GM10847 (cell line): Measurements from ENCODE around the gene PPIL1.

Experiments
- POLR2A ChIP-seq: IDR thresholded peaks from 2 replicates; pipeline ENCODE4 v1.6.1; 2011; ENCODE audit not compliant: insufficient read length; ENCODE audit errors: extremely low read depth

The PPIL1 gene

GRCh38 chr6:36834576-36835341 lies 39.8 kb downstream of the PPIL1 start:
- TF ChIP-seq POLR2A: no peak

GRCh38 chr6:36833182-36833789 lies 41.3 kb downstream of the PPIL1 start:
- TF ChIP-seq POLR2A: no peak

GRCh38 chr6:36832313-36832712 lies 42.3 kb downstream of the PPIL1 start:
- TF ChIP-seq POLR2A: no peak

- TF ChIP-seq POLR2A: no peak
Measured at GRCh38 chr6:36830577-36830976, 44.0 kb downstream of the PPIL1 start.

- TF ChIP-seq POLR2A: no peak
Measured at GRCh38 chr6:36829919-36830544, 44.6 kb downstream of the PPIL1 start.

- TF ChIP-seq POLR2A: no peak
Measured at GRCh38 chr6:36827261-36828079, 47.1 kb downstream of the PPIL1 start.

GRCh38 chr6:36826520-36827227 lies 47.9 kb downstream of the PPIL1 start:
- no peak for TF ChIP-seq POLR2A

- no peak for TF ChIP-seq POLR2A
Measured at GRCh38 chr6:36825994-36826393, 48.6 kb downstream of the PPIL1 start.

- no peak for TF ChIP-seq POLR2A
Measured at GRCh38 chr6:36825452-36825851, 49.2 kb downstream of the PPIL1 start.

- TF ChIP-seq POLR2A: no peak
Measured at GRCh38 chr6:36824253-36824652, 50.4 kb downstream of the PPIL1 start.

- TF ChIP-seq POLR2A: no peak
Measured at GRCh38 chr6:36823421-36824096, 51.0 kb downstream of the PPIL1 start.

- no peak for TF ChIP-seq POLR2A
Measured at GRCh38 chr6:36822506-36823269, 51.9 kb downstream of the PPIL1 start.

- TF ChIP-seq POLR2A: no peak
Measured at GRCh38 chr6:36821581-36822335, 52.8 kb downstream of the PPIL1 start.
